ENCODE measurements around the gene ENO3.

DNA sequence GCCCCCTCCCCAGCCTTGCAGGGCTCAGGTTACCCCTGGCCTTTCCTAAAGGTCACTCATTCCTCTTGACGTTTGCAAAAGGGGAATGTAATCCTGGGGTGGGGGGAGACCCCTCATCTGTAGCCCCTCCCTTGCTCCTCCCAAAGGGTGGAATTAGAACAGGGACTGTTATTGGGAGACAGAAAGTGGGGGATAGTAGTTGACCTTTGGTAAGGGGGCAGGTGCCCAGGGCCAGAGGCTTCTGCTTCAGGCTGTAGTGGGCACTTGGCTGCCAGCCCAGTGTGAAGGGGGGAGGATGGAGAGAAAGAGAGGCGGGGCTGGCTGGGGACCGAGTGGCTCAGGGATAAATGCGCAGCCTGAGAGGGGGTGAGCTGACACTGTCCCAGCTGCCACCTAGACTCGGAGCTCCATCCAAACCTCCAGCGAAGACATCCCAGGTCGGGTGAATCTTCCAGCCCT, at the start of gene ENO3:
- TF ChIP-seq, protein P1, sequence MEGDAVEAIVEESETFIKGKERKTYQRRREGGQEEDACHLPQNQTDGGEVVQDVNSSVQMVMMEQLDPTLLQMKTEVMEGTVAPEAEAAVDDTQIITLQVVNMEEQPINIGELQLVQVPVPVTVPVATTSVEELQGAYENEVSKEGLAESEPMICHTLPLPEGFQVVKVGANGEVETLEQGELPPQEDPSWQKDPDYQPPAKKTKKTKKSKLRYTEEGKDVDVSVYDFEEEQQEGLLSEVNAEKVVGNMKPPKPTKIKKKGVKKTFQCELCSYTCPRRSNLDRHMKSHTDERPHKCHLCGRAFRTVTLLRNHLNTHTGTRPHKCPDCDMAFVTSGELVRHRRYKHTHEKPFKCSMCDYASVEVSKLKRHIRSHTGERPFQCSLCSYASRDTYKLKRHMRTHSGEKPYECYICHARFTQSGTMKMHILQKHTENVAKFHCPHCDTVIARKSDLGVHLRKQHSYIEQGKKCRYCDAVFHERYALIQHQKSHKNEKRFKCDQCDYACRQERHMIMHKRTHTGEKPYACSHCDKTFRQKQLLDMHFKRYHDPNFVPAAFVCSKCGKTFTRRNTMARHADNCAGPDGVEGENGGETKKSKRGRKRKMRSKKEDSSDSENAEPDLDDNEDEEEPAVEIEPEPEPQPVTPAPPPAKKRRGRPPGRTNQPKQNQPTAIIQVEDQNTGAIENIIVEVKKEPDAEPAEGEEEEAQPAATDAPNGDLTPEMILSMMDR (IDR thresholded peaks at IDR 0.05): no peak
- no peak for TF ChIP-seq POLR2A (IDR thresholded peaks at IDR 0.05)

Measured in esophagus squamous epithelium (tissue), 4 donors.